Posterior cingulate gyrus (tissue), 11 donors: ENCODE data around the gene PLEKHA7.

Experiments used
- DNase-seq, 10 donors: peaks; one replicate each; pipeline versions ENCODE4 v3.0.0 to v3.0.0-alpha.2; 2020 to 2021; ENCODE audit warnings: mixed read lengths in 3 of 10
- intact Hi-C: fragments of 100-400 bp; cut with DNase I; formaldehyde crosslinking; loops from one replicate; pipeline ENCODE4 v1.15.1; 2023

PLEKHA7 gene

DNA sequence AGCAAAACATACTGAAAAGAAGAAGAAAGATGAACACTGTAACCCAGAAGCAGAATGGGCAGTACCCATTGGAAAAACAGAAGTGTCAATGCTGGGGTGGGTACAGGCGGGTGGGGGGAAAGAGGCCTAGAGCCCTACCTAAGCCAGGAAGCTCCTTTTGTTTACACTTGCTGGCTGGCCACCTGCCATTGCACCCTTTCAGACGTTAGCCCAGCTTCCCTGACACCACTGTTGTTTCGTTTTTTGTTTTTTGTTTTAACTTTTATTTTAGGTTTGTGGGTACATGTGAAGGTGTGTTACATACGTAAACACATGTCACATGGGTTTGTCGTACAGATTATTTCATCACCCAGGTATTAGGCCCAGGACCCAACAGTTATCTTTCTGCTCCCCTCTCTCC, 55.4 kb downstream of the PLEKHA7 start:
- DNase-seq, result no peak
- intact Hi-C loops, result no loop called here

DNA sequence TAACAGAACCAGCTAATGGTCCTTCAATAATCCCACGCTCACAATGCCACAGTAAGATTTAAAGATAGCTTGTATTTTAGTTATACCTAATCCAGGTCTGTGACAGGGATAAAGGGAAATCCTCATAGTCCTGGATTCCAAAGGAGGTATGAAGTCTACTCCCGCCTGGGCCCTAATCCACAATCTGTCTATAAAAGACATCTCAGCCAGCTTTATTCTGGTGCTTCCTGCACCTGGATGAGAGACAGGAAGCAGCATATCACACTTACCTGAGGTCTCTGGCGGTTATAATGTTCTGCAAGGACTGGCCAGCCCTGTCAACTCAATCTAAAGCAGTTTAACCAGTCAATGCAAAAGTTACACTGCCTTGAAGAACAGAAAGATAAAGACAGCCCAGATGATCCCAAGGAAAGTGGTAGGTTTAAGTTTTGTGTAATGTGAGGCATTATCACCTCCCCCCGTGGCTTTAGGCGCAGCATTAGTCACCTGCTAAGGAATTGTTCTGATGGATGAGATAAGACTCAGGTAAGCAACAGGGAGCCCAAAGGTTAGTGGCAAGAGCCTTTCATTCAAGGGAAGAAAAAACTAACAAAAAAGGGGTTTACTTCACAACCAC, 57.6 kb downstream of the PLEKHA7 start:
- DNase-seq, result no peak
- intact Hi-C loops, result no loop called here

DNA sequence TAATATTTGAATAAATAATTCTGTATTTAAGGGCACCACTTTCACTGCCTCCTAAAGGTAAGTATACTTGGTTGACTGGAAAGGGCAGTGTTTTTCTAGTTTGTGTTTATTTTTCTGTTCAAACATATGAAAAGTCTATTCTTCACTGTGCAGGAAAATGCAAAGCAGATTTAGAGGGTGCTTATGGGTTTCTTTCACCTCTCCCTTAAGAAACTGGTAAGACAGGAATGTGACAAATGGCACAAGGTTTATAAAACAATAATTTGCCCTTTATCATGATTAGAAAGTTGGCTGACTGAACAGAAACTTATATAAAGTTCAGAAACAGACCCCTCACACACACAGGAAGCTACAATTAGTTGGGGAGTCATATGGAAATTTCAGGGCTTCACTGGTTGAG, 60.6 kb downstream of the PLEKHA7 start:
- intact Hi-C loops, result no loop called here
- DNase-seq, result no peak

DNA sequence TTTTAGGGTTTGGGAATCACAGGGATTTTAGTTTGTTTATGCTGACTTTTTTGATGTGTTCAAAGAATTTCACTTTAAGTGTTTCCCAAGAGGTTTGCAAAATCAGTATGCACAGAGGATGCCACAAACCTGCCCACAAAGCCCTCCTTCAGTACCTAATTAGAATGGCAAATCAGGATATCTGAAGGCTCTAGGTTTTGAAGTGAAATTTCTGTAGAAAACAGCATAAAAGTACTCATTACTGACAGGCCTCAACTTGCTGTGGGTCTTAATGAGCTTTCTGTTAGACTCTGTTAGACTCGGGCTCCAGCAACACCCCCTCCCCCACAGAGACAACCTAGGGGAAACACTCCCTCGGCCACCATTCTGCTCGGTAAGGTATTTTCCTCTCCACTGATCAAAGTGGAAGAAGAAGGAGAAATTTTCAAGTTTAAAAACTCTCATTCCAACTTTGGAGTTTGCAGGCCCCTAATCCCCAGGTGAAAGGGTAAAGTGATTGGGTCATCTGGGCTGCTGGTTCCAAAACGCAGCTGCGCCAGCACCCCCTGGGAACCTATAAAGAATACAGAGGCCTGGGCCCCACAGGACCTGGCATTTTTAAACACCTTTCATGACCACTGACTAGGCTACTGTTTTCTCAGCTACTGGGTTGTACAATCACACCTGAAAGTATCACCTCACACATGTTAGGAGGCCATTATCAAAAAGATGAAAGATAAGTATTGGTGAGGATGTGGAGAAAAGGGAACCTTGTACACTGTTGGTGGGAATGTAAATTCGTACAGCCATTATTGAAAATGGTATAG, 67.5 kb downstream of the PLEKHA7 start:
- DNase-seq, result no peak

DNA sequence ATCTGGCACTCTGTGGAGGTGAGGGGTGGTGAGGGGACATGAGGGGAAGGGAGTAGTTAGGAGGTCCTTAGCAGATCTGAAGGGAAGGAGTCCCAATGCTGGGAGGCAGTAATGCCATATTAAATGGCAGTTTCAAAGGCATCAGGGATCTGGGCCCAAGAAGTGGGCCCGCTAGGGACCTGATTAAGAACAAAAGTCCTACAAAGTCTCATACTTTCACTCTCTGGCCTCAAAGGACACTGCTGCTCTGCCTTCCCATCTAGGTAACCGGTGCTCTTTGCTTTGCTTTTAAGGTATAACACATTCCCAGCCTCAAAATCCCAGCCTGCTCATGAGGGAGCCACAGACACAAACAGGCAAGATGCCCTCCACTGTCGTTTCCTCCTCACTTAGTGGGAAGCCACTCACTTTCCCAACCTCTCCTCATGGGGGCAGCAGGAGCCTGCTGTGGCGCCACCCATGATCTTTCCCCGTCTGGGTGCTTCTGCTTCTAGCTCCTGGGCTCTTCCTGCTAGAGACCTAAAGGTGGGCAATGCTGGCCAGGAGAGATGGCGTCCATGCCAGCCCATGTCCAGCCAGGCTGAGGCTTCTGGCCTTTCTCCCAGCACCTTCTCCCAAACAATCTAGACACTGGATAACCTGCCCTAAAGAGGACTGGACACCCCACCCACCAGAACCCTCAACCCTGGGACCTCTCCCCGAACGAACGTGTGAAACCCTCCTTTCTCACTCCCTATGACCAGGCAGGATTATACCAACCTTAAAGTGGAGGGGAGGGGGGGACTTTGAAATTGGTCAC, 68.3 kb downstream of the PLEKHA7 start:
- peak; percentile 27 to 94 (median 68) for DNase-seq
- intact Hi-C loops, result loop anchor here (1.0 kb wide), 1 partner anchor 117 kb away; no protein-coding TSS in a partner anchor

More for the DNA sequence above, 67.5 kb downstream of the PLEKHA7 start:
- intact Hi-C loops, result loop anchor here (1.0 kb wide), 1 partner anchor 117 kb away; no protein-coding TSS in a partner anchor

DNA sequence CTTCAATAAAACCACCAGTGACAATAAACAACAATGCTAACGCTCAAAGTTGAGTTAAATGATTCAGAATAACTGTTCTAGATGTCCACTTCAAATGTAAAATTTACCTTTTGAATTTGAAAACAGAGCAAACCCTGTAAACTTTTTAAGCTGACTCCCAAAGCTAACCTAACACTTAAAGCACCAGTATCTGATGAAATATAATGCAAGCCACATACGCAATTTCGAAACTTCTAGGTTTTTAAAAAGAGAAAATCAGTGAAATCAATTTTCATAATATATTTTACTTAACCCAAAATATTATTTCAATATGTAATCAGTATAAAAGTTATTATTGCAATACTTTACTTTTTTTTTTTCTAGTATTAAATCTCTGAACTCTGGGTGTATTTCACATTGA, 71.3 kb downstream of the PLEKHA7 start:
- DNase-seq, result no peak
- intact Hi-C loops, result no loop called here

DNA sequence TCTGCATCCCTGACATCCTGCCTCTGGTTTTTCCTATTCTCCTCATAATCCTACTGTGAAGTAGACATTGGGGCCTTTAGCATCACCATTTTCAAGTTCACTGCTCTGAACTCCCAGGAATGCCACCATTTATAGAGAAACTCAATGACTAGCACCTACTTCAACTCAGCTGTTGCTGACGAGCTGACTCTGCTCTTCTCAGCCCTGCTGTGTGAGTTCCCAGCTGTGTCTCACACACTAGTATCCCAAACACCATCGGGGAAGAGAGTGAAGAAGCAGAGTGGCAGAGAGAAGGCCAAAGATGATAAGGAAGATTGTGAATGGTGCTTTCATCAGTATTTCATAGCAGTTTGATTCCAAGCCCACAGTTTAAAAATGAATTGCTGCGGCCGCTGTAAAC, 71.9 kb downstream of the PLEKHA7 start:
- DNase-seq, result no peak
- intact Hi-C loops, result no loop called here

DNA sequence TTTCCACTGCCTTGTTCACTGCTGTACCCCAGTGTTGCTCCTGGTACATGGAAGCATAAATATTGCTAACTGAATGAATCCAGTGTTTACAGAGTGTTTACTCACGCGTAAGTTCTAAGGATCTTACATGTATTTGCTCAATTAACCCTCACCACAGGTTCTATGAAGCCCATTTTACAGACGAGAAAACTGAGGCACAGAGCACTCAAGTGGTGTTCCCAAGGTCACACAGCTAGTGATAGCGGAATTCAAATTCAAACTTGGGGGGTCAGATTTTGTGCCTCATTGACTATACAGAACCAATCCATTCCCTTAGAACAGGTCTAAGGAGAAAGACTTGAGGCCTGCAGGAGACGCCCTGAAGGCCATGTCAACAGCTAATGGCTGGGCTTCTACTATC, 72.3 kb downstream of the PLEKHA7 start:
- intact Hi-C loops, result no loop called here
- no peak for DNase-seq

DNA sequence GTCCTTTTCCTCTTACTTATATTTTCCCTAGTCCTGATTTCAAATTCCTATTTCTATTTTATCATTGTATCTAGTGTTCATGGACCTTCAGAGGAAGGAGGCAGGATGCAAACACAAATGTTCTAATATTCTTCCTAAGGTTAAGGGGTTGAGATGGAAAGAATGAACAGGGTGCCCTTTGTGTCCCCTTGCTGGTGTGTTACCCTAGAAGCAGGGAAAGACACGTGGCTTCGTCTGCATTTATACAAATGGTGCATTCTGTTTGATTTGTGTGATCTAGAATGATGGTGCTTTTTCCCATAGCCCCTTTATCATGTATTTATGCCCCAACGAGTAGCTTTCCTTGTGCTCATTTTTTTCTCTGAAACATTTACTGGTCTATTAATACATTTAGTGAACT, 76.2 kb downstream of the PLEKHA7 start:
- no peak for DNase-seq
- intact Hi-C loops, result no loop called here

DNA sequence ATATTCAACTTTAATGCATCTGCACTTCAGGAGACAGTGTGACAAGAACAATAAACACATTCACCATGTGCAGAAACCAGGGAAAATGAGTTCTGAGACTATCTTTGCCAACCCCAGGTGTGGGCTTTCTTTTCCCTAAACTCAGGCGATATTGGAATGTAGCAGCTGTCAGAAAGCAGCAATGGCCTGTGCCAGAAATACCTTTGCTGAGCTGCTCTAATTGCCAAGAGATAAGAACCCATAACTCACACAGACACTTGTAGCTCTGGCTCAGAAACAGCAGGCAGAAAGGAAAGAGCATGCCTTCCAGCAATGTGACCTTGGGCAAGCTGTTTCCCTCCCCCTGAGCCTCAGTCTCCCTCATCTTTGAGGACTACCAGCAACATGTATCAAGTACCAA, 77.6 kb downstream of the PLEKHA7 start:
- intact Hi-C loops, result no loop called here
- no peak for DNase-seq

DNA sequence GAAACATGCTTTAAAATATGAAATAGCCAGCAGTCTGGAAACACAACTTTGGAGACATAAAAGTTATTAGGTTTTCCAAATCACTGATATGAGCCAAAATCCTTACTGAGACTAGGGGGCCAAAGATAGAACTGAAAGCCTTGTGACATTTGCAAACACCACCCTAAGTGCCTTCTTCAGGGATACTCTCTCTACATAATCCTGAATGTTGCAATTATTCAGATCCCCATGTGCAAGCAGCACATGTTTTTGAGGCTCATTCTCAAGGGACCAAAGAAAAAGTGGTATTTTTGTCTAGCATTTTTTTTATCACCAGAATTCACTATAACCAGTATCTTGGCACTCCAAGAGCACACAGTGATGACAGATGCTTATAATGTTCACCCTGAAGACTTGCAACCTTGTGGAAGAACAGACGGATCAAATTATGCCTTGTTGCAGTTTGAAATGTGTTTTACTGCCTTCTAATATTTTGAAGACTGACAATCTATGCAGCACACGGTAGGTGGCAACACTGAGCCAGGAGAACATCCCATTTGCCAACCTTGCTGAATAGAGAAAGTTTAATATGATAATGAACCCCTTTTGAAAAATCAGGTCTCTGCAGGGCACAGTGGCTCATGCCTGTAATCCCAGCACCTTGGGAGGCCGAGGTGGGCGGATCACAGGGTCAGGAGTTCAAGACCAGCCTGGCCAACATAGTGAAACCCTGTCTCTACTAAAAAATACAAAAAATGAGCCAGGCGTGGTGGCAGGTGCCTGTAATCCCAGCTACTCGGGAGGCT, 78.5 kb downstream of the PLEKHA7 start:
- intact Hi-C loops, result no loop called here
- DNase-seq, result peak in 1 of 10 donors; percentile 65

DNA sequence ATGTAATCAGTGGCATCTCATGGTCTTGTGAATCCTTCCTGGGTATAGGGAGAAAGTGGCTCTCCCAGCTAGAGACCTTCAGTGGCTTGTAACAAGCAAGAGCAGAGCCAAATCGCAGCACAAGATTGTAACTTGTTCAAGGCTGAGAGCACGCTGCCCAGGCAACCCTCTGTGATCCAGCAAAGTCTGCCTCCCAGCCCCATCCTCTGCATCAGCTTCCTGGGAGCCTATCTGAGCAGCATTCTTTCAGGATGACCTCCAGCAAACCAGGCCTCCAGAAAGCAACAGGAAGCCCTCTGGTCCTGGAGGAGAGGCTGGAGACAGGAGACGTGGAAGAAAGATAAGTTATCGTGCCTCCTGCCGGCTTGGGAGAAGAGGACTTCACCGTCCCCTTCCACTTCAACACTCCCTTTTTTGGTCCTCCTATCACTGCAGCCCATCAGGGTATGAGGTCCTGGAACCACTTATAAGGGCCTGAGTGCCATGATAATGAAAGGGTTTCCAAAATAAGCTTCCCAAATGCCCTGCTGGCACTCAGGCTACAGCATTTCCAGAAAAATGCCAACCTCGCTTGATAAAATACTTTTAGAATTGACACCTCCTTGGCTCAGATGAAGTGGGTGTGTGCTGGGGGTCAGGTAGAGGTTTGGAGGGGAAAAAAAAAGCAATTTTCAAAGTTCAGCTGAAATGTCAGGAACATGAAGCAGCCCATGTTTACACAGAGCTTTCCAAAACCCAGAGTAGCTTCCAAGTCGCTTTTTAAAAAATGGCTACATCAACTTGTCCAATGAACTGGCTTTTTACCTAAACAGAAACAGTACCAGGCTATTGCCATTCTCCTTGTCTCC, 80.2 kb downstream of the PLEKHA7 start:
- DNase-seq, result no peak
- intact Hi-C loops, result no loop called here

DNA sequence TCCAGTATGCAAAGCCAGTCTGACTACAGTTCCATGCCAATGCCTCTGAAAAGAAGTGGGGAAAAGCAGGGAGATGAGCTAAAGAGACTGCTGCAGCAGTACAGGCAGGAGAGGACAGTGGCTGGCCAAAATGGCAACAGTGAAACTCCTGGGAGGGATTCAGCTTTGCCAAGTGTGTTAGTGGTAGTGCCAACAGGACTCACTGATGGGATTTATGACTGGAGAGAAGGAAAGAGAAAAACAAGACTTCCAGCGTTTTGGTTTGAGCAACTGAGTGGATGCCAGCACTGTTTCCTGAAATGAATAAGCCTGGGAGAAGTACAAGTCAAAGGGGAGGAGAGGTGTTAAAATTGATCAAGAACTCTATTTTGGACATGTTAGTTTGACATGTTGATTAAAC, 80.9 kb downstream of the PLEKHA7 start:
- intact Hi-C loops, result no loop called here

DNA sequence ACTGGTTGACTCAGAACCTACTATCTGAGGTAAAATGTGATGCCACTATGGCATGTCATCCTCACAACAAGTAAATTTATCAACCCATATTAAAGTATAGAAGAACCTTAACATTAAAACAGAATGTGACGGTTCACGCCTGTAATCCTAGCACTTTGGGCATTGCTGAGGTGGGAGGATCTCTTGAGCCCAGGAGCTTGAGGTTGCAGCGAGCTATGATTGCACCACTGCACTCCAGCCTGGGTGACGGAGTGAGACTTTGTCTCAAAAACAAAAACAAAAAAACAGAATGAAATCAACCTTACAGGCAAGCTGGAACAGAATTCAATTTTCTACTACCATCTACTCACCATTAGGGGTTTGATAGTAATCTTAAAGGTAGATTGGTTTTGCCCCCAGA, 86.2 kb downstream of the PLEKHA7 start:
- intact Hi-C loops, result no loop called here

More for the DNA sequence above, 80.9 kb downstream of the PLEKHA7 start:
- no peak for DNase-seq

DNA sequence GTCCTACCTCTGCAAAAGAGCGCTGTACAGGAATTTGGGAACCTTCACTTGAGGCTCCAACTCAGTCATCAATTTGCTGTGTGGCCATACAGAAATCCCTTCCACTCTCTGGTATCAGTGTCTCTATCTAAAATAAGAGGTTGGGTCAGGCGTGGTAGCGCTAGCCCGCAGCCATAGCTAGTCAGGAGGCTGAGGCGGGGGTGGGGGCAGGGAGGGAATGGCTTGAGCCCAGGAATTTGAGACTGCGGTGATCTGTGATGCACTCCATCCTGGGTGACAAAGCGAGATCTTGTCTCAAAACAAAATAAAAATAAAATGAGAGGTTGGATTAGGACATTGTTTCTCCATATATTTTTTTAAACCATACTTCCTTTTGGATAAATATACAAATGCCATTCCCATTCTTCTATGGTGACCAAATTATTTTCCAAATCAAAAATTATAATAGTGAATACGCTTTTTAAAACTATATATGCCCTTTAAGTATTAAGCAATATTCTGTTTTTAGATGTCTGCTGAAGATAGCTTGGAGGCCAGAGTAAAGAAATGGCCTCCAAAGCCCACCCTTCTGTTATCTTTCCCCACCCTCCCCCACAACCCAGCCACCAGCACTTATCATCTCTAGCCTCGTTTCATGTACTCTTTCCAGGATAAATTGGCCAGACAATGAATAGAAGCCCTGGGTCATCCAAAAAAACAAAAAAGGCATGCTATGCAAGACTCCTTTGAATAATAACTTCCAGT, 87.2 kb downstream of the PLEKHA7 start:
- DNase-seq, result no peak
- intact Hi-C loops, result no loop called here

More for the DNA sequence above, 86.2 kb downstream of the PLEKHA7 start:
- no peak for DNase-seq

DNA sequence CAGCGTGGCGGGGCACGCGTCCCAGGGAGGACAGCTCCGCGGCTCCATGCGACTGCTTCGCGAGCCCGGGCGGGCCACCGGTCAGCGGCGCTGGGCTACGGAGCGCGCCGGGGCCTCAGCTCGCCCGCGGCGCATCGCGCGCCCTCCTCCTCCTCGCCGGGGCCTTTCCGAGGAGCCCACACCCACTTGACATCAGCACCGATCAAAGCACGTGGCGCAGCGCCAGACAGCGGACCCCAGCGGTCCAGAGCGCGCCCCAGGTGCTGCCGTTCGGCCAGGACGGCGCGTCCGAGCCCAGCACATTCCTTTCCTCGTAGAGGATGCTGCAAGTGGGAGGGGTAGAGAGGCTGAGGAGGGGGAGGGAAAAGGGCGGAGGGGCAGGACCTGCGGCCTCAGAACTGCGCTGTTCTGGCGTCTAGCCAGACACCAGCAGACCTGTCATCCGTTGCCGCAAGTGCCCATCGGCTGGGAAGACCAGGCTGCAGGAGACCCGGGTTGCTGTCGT, 88.6 kb downstream of the PLEKHA7 start:
- intact Hi-C loops, result no loop called here

DNA sequence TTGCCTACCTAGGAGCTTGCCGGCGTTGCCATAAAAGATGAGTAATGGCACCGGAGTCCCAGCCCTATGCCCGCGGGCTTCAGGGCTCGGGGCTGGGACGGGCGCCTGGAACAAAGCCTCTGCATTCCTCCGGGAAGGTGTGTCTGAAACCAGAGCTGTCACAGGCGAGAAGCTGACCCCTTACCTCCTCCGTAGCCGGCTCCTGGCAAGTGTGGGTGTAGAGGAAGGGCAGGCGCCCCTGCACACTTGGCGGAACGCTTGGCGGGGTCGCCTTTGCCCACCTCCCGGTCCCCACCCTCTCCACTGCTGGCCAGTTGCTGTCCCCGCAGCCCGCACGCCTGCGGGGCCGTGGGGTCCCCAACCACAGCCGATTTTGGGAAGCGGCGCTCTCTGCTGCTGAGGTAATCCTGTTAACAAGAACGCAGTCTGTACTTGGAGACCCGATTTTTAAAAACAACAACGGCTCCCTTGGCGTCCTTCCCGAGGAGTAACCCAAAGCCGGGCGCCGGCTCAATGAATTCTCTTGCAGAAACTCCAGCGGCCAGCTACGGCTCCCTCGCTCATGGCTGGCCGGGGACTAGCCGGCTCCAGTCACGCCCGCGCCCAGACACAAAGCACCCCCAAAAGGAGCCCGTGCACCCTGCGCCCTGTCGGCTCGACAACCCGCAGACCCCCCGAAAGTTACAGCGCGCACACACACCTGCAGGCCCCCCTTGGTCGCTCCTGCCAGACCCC, 89.2 kb downstream of the PLEKHA7 start:
- intact Hi-C loops, result no loop called here
- peak in 9 of 10 donors; percentile 19 to 89 (median 48) for DNase-seq

More for the DNA sequence above, 88.6 kb downstream of the PLEKHA7 start:
- DNase-seq, result peak in 2 of 10 donors; percentile 22 to 75

DNA sequence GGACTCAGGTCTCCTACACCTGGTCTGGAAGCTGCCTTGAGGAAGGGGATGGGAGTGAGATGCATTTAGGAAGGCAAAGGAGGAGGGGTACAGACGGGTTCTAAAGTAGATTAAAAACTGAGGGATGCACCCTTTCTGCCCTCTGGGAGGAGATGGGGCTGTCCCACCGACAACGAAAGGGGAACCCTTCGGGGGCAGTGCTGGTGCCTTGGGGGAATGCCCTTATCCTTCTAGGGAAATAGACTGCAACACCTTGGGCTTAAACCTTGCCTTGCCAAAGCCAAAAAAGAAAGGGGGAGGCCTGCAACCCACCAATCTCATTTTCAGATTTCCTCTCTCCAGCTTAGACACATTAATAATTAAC, 89.8 kb downstream of the PLEKHA7 start:
- no peak for DNase-seq
- intact Hi-C loops, result no loop called here
